Vagina (tissue), 2 donors: Measurements from ENCODE around the gene SERPINB11. TPM values are rescaled to one million over a fixed set of nuclear protein-coding genes. Genes with fewer than 3 reads are reported as not detected.
A peak's percentile ranks its signal among the peaks of the same experiment; 100 is the strongest.

ENCODE experiments used
- DNase-seq, 2 donors: peaks; one replicate each; pipeline ENCODE4 v3.0.0-alpha.2; 2017; ENCODE audit errors: extremely low spot score in 2 of 2
- H3K27ac ChIP-seq: fragments of 200-600 bp; sonication (generic); one replicate; pipeline ENCODE4 v1.5.1; 2019
- H3K27me3 ChIP-seq: fragments of 200-600 bp; sonication (generic); one replicate; pipeline ENCODE4 v1.5.1; 2019
- H3K36me3 ChIP-seq, 2 donors: fragments of 200-600 bp; sonication (generic); one replicate each; pipeline ENCODE4 v1.5.1; 2017 to 2019
- H3K4me1 ChIP-seq: fragments of 200-600 bp; sonication (generic); one replicate; pipeline ENCODE4 v1.5.1; 2019
- H3K4me3 ChIP-seq, 2 donors: fragments of 200-600 bp; sonication (generic); 1 replicate in 1 of 2; 2 replicates in 1 of 2; pipeline ENCODE4 v1.5.1; 2016 to 2019
- H3K9me3 ChIP-seq: fragments of 200-600 bp; sonication (generic); one replicate; pipeline ENCODE4 v1.5.1; 2019
- CTCF ChIP-seq, 3 experiments: fragments of 450-650 bp in 2 of 3; fragments of 200-600 bp in 1 of 3; sonication (generic) in 1 of 3; IDR thresholded peaks; one replicate each; pipeline ENCODE4 v1.5.1; 2017 to 2019; ENCODE audit warnings: antibody characterized with exemption in 3 of 3, mild to moderate bottlenecking in 2 of 3, moderate library complexity in 2 of 3
- POLR2A ChIP-seq, 2 donors: fragments of 450-650 bp; IDR thresholded peaks; one replicate each; pipeline ENCODE4 v1.6.1; 2017; ENCODE audit warnings: antibody characterized with exemption in 2 of 2, mild to moderate bottlenecking in 2 of 2, moderate library complexity in 2 of 2
- POLR2AphosphoS5 ChIP-seq, 2 donors: sonication (generic); formaldehyde crosslinking; IDR thresholded peaks; one replicate each; pipeline ENCODE4 v1.9.0; 2017; ENCODE audit warnings: antibody characterized with exemption in 2 of 2, mild to moderate bottlenecking in 2 of 2, low read depth in 1 of 2; ENCODE audit not compliant: insufficient read depth in 1 of 2
- intact Hi-C: fragments of 100-400 bp; cut with DNase I; formaldehyde crosslinking; loops from one replicate; pipeline ENCODE4 v1.15.1; 2023
- total RNA-seq: library from RNA; depleted of rRNA; stranded (reverse); fragments of >200 nt; gene quantifications from one replicate; pipeline ENCODE4 v1.2.3, GENCODE V29; 2016

SERPINB11 gene
- total RNA-seq, 1 donor from 2014 or later, result 8.6 TPM

DNA sequence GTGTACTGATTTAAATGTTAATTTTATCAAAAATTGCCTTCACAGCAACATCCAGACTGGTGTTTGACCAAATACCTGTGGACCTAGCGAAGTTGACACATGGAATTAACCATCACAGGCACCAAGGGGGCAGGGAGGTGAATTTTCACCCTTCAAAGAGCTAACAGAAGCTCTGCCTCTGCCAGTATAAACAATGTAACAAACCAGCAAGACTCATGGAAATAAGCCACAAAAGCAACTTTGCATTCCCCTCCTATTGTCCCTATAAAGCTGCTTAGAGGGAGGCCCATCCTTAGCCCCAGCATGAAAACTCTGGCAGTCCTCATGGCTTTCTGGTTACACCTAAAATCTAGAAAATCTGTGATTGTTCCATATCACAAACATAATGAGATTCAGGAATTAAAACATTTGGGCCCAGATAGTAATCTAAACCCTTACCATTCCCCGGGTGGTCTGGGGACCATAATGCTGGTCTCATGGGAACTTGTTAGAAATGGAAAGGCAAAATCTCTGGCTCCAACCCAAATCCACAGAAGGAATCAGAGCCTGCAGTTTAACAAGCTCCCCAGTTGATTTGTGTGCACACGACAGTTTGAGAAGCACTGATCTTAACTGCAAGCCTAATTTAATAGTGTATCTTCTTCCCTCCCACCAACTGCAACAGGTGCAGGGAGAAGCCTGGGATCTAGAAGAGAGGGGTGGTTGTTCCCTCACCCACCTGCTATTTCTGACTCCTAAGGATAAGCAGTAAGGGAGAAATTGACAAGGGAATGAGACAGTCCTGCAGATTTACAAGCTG, 23.1 kb downstream of the SERPINB11 start:
- no peaks in the 10 kb centered on the region for H3K27me3 ChIP-seq
- H3K4me1 ChIP-seq, result no peaks in the 10 kb centered on the region
- TF ChIP-seq POLR2AphosphoS5 (IDR thresholded peaks at IDR 0.05; ENCODE audit: insufficient read depth in 1 of 2, low read depth in 1 of 2), result no peak
- TF ChIP-seq POLR2A (IDR thresholded peaks at IDR 0.05), result no peak
- TF ChIP-seq CTCF (IDR thresholded peaks at IDR 0.05), result no peak
- no peak overlapping the region for H3K27ac ChIP-seq
- intact Hi-C loops, result no loop called here
- H3K9me3 ChIP-seq, result no peaks in the 10 kb centered on the region
- no peak for DNase-seq
- H3K4me3 ChIP-seq, result no peak overlapping the region
- H3K36me3 ChIP-seq, result no peaks in the 10 kb centered on the region

- no peaks in the 10 kb centered on the region for H3K4me1 ChIP-seq
Observed at GRCh38 chr18:63730773-63731172, 28.0 kb downstream of the SERPINB11 start.

GRCh38 chr18:63731215-63731614, 28.5 kb downstream of the SERPINB11 start:
- H3K9me3 ChIP-seq, result no peaks in the 10 kb centered on the region
- DNase-seq, result no peak
- H3K27ac ChIP-seq, result no peak overlapping the region
- H3K4me3 ChIP-seq, result no peak overlapping the region
- H3K27me3 ChIP-seq, result no peaks in the 10 kb centered on the region
- intact Hi-C loops, result no loop called here
- H3K4me1 ChIP-seq, result no peaks in the 10 kb centered on the region
- no peak for TF ChIP-seq POLR2A (IDR thresholded peaks at IDR 0.05)
- TF ChIP-seq CTCF (IDR thresholded peaks at IDR 0.05), result no peak
- no peak for TF ChIP-seq POLR2AphosphoS5 (IDR thresholded peaks at IDR 0.05; ENCODE audit: insufficient read depth in 1 of 2, low read depth in 1 of 2)
- no peaks in the 10 kb centered on the region for H3K36me3 ChIP-seq

More at GRCh38 chr18:63730773-63731172, 28.0 kb downstream of the SERPINB11 start:
- intact Hi-C loops, result no loop called here
- no peaks in the 10 kb centered on the region for H3K27me3 ChIP-seq
- no peaks in the 10 kb centered on the region for H3K36me3 ChIP-seq
- no peaks in the 10 kb centered on the region for H3K9me3 ChIP-seq
- no peak overlapping the region for H3K4me3 ChIP-seq
- TF ChIP-seq POLR2AphosphoS5 (IDR thresholded peaks at IDR 0.05; ENCODE audit: insufficient read depth in 1 of 2, low read depth in 1 of 2), result no peak
- no peak for TF ChIP-seq POLR2A (IDR thresholded peaks at IDR 0.05)
- TF ChIP-seq CTCF (IDR thresholded peaks at IDR 0.05), result no peak
- H3K27ac ChIP-seq, result no peak overlapping the region
- no peak for DNase-seq

- no peak overlapping the region for H3K4me3 ChIP-seq
- DNase-seq, result no peak
- no peak overlapping the region for H3K27ac ChIP-seq
- H3K27me3 ChIP-seq, result no peaks in the 10 kb centered on the region
- H3K4me1 ChIP-seq, result no peaks in the 10 kb centered on the region
- intact Hi-C loops, result no loop called here
- TF ChIP-seq POLR2A (IDR thresholded peaks at IDR 0.05) (no peak), POLR2AphosphoS5 (IDR thresholded peaks at IDR 0.05; ENCODE audit: insufficient read depth in 1 of 2, low read depth in 1 of 2) (peak in 1 of 2 donors; percentile 55)
- no peaks in the 10 kb centered on the region for H3K36me3 ChIP-seq
- H3K9me3 ChIP-seq, result no peaks in the 10 kb centered on the region
Observed at GRCh38 chr18:63736876-63737275, 34.1 kb downstream of the SERPINB11 start.

- intact Hi-C loops, result no loop called here
- Histone ChIP-seq H3K27ac (no peak overlapping the region), H3K27me3 (no peaks in the 10 kb centered on the region), H3K36me3 (no peaks in the 10 kb centered on the region), H3K9me3 (no peaks in the 10 kb centered on the region), H3K4me1 (no peaks in the 10 kb centered on the region), H3K4me3 (no peak overlapping the region)
- no peak for TF ChIP-seq POLR2AphosphoS5 (IDR thresholded peaks at IDR 0.05; ENCODE audit: insufficient read depth in 1 of 2, low read depth in 1 of 2)
- no peak for TF ChIP-seq CTCF (IDR thresholded peaks at IDR 0.05)
- TF ChIP-seq POLR2A (IDR thresholded peaks at IDR 0.05), result no peak
- DNase-seq, result no peak
Observed at GRCh38 chr18:63741769-63742168, 39.0 kb downstream of the SERPINB11 start.
